HepG2 (cell line): Measurements from ENCODE around the gene ABCC1. TPM values are rescaled to one million over a fixed set of nuclear protein-coding genes. Genes with fewer than 3 reads are reported as not detected.

ENCODE experiments used
- ATAC-seq: fragments of 200-7000 bp; cut with Tn5 transposase; 3 replicates; pipeline ENCODE4 v1.9.1; 2020; ENCODE audit warnings: mild to moderate bottlenecking, moderate library complexity
- BruUV-seq: library from RNA; stranded (reverse); fragments of 400-500 nt; replicated peaks from 2 replicates; lab custom pipeline; 2021; lab: Mats Ljungman, UMichigan
- CTCF ChIA-PET: fragments of 300-600 bp; formaldehyde crosslinking; extraction: SDS; loops from one replicate; lab custom pipeline; 2021; ENCODE audit warnings: low total read pairs, inconsistent platforms, low intra/inter-chr PET ratio; lab: Yijun Ruan, JAX
- POLR2A ChIA-PET: fragments of 350-600 bp; sonication (Branson Sonifier 250); formaldehyde crosslinking; loops from one replicate; lab custom pipeline; 2020; ENCODE audit warnings: antibody characterized with exemption, inconsistent platforms; lab: Yijun Ruan, JAX
- DNase-seq: peaks from one replicate; pipeline ENCODE4 v3.0.0-alpha.2; 2015; ENCODE audit warnings: low spot score
- FAIRE-seq: peaks from 3 replicates; lab custom pipeline; 2011; peaks lifted over from hg19 to GRCh38; lab: Jason Lieb, UNC
- H2AFZ ChIP-seq: one replicate; pipeline ENCODE4 v1.6.1; 2011; ENCODE audit warnings: low read length, inconsistent platforms
- H3K27ac ChIP-seq: fragments of 300-600 bp; 3 replicates; pipeline ENCODE4 v1.8.0; 2011; ENCODE audit warnings: mixed run types, mild to moderate bottlenecking, mixed read lengths, low read length, inconsistent platforms; ENCODE audit not compliant: insufficient read depth; ENCODE audit errors: extremely low read length
- H3K27me3 ChIP-seq, 2 experiments: fragments of 200-600 bp in 1 of 2; 2 replicates in 1 of 2; 3 replicates in 1 of 2; pipeline versions ENCODE4 v1.6.0 to v1.8.0; 2011; ENCODE audit warnings: low read length in 2 of 2, mild to moderate bottlenecking in 2 of 2, moderate library complexity in 2 of 2, inconsistent platforms in 1 of 2; ENCODE audit not compliant: insufficient read depth in 2 of 2, control insufficient read depth in 1 of 2
- H3K36me3 ChIP-seq, 2 experiments: fragments of 200-600 bp in 1 of 2; replicated peaks in 1 of 2; 2 replicates in 1 of 2; 3 replicates in 1 of 2; pipeline versions ENCODE4 v1.5.1 to v1.8.0; 2011; ENCODE audit warnings: low read length in 2 of 2, inconsistent platforms in 1 of 2; ENCODE audit not compliant: insufficient read depth in 2 of 2, control insufficient read depth in 1 of 2
- H3K4me1 ChIP-seq: 2 replicates; pipeline ENCODE4 v1.5.1; 2012; ENCODE audit warnings: low read length, inconsistent platforms; ENCODE audit not compliant: insufficient read depth
- H3K4me2 ChIP-seq: 2 replicates; pipeline ENCODE4 v1.6.0; 2011; ENCODE audit warnings: low read depth, low read length, inconsistent platforms
- H3K4me3 ChIP-seq, 3 experiments: fragments of 200-600 bp in 1 of 3; sonication (generic), shearing (Covaris generic) in 1 of 3; replicated peaks in 1 of 3; 2 replicates each; pipeline ENCODE4 v1.5.1; 2011 to 2016; ENCODE audit warnings: low read length in 3 of 3, inconsistent platforms in 2 of 3, low read depth in 2 of 3, mild to moderate bottlenecking in 2 of 3, control low read depth in 1 of 3, mixed read lengths in 1 of 3; ENCODE audit not compliant: insufficient read depth in 1 of 3
- H3K79me2 ChIP-seq: one replicate; pipeline ENCODE4 v1.6.1; 2011; ENCODE audit warnings: low read length, inconsistent platforms; ENCODE audit not compliant: insufficient read depth
- H3K9ac ChIP-seq: 2 replicates; pipeline ENCODE4 v1.6.0; 2011; ENCODE audit warnings: mild to moderate bottlenecking, low read depth, low read length, inconsistent platforms; ENCODE audit not compliant: insufficient read depth
- H3K9me3 ChIP-seq: 2 replicates; pipeline ENCODE4 v1.5.1; 2012; ENCODE audit warnings: mild to moderate bottlenecking, low read length
- H4K20me1 ChIP-seq: 2 replicates; pipeline ENCODE4 v1.6.0; 2011; ENCODE audit warnings: inconsistent platforms, mild to moderate bottlenecking, low read length, moderate library complexity; ENCODE audit not compliant: insufficient read depth
- AHR ChIP-seq: IDR thresholded peaks from 2 replicates; pipeline ENCODE4 v1.6.1; 2018; ENCODE audit warnings: missing genetic modification reagents, missing compliant biosample characterization
- NFKBIZ ChIP-seq: IDR thresholded peaks from 2 replicates; pipeline ENCODE4 v1.6.1; 2018; ENCODE audit warnings: missing genetic modification reagents, missing compliant biosample characterization
- STAG1 ChIP-seq: sonication (generic); formaldehyde crosslinking; IDR thresholded peaks from 2 replicates; pipeline ENCODE4 v1.4.0; 2020; ENCODE audit warnings: missing genetic modification reagents
- TFDP2 ChIP-seq: sonication (generic); formaldehyde crosslinking; IDR thresholded peaks from 2 replicates; pipeline ENCODE4 v1.4.0; 2020; ENCODE audit warnings: missing genetic modification reagents
- ZFP36 ChIP-seq: fragments of 150-350 bp; IDR thresholded peaks from 2 replicates; pipeline ENCODE4 v1.6.1; 2018; ENCODE audit warnings: borderline replicate concordance, low read length, low read depth; ENCODE audit not compliant: partially characterized antibody
- ZNF703 ChIP-seq: sonication (generic); formaldehyde crosslinking; IDR thresholded peaks from 2 replicates; pipeline ENCODE4 v1.5.1; 2020; ENCODE audit warnings: missing genetic modification reagents, mild to moderate bottlenecking, moderate library complexity, borderline replicate concordance
- WGBS: methylation state at CpG from one replicate; pipeline ENCODE4 v1.1.6; 2017; ENCODE audit warnings: low lambda C conversion rate; 5-methylcytosine and 5-hydroxymethylcytosine counted together
- in situ Hi-C: cut with HindIII; loops from 2 replicates; pipeline ENCODE4 v1.10.0; 2017; ENCODE audit warnings: low pct_unique_long_range_greater_than_20kb; ENCODE audit not compliant: extremely low pct_ligation_motif_present
- intact Hi-C: fragments of 100-400 bp; cut with micrococcal nuclease; formaldehyde crosslinking; loops from one replicate; pipeline ENCODE4 v1.10.0; 2022; ENCODE audit not compliant: unreplicated experiment
- polyA plus RNA-seq, 8 experiments: library from polyadenylated mRNA; depleted of rRNA in 3 of 8; stranded (reverse) in 7 of 8; unstranded in 1 of 8; fragments of >200 nt; fragmentation: Illumina TruSeq in 4 of 8; extraction: Trizol in 4 of 8; gene quantifications; 2 replicates each; pipeline versions ENCODE4 v1.2.1 to v1.2.3, GENCODE V29; 2011 to 2016; ENCODE audit warnings: low read depth in 4 of 8, missing spikeins in 1 of 8, mixed read lengths in 1 of 8; ENCODE audit not compliant: insufficient read depth in 1 of 8
- total RNA-seq, 5 experiments: library from RNA; depleted of rRNA; stranded (reverse); fragments of >200 nt; fragmentation: Illumina TruSeq; extraction: Trizol; gene quantifications; 2 replicates each; pipeline ENCODE4 v1.2.3, GENCODE V29; 2016; ENCODE audit warnings: low read depth in 1 of 5

ABCC1 gene
- total and polyA plus RNA-seq, 2 of the 13 experiments (the other 11 are each of a cell fraction or from before 2014, with no cell fraction given) = 13.0 to 30.6 TPM

GRCh38 chr16:15958703-15959348 lies 9.4 kb downstream of the ABCC1 start:
- H2AFZ ChIP-seq = no peak overlapping the region
- H3K27me3 ChIP-seq = no peaks in the 10 kb centered on the region
- 95% methylated on average over 7 of the region's 9 CpGs for WGBS
- peaks cover 38% of the 10 kb centered on the region for H4K20me1 ChIP-seq
- POLR2A ChIA-PET = interaction anchor here (0.8 to 1.6 kb wide), 2 partner anchors 8 kb away, joined by 3 read pairs; no protein-coding TSS in a partner anchor
- intact Hi-C loops (no loop called here), in situ Hi-C loops (no loop called here)
- peaks cover 35% of the 10 kb centered on the region for H3K4me1 ChIP-seq
- CTCF ChIA-PET = no interaction called here
- H3K27ac ChIP-seq = no peak overlapping the region
- ATAC-seq (no peak), FAIRE-seq (no peak), DNase-seq (no peak)
- H3K4me3 ChIP-seq = no peak overlapping the region
- no TSS peak for BruUV-seq
- H3K9me3 ChIP-seq = peaks cover 7% of the 10 kb centered on the region; the same call in 1 of the 2 replicates
- H3K9ac ChIP-seq = no peak overlapping the region
- TF ChIP-seq NFKBIZ (CRISPR knock-in tag) (no peak), AHR (CRISPR knock-in tag) (no peak), STAG1 (CRISPR knock-in tag) (no peak), ZNF703 (no peak), TFDP2 (CRISPR knock-in tag) (no peak), ZFP36 (no peak)
- H3K36me3 ChIP-seq = peaks cover 2 to 8% of the 10 kb centered on the region in 2 experiments; a peak in 4 of 5 replicates
- peaks cover 91% of the 10 kb centered on the region for H3K79me2 ChIP-seq
- no peak overlapping the region for H3K4me2 ChIP-seq
